HCT116 (cell line): ENCODE data around the gene TIMM9. TPM values are rescaled to one million over a fixed set of nuclear protein-coding genes. Genes with fewer than 3 reads are reported as not detected.

Experiments used
- ATAC-seq: fragments of 200-7000 bp; cut with Tn5 transposase; 2 replicates; pipeline ENCODE4 v1.9.1; 2020; ENCODE audit warnings: mild to moderate bottlenecking, moderate library complexity
- BruUV-seq: library from RNA; stranded (reverse); fragments of 400-500 nt; replicated peaks from 2 replicates; lab custom pipeline; 2021; lab: Mats Ljungman, UMichigan
- CTCF ChIA-PET: fragments of 300-600 bp; sonication (Branson Sonifier 250); formaldehyde crosslinking; loops from one replicate; lab custom pipeline; 2021; ENCODE audit warnings: antibody characterized with exemption; lab: Charles Lee
- POLR2A ChIA-PET: fragments of 300-600, 350-600 bp; sonication (Branson Sonifier 250); formaldehyde crosslinking; loops from one replicate; lab custom pipeline; 2021; ENCODE audit warnings: antibody characterized with exemption; lab: Charles Lee
- RAD21 ChIA-PET, 2 experiments: fragments of 300-600 bp; sonication (Branson Sonifier 250); formaldehyde crosslinking; loops; one replicate each; lab custom pipeline; 2023; ENCODE audit warnings: low total read pairs in 2 of 2; ENCODE audit not compliant: uncharacterized antibody in 2 of 2, unreplicated experiment in 2 of 2, low non-redundant PET in 1 of 2; lab: Charles Lee
- DNase-seq: peaks from one replicate; pipeline ENCODE4 v3.0.0-alpha.2; 2010; ENCODE audit warnings: low read depth, low spot score
- H2AFZ ChIP-seq: fragments of 200-600 bp; shearing (Covaris generic), sonication (generic); 2 replicates; pipeline ENCODE4 v1.6.1; 2017; ENCODE audit warnings: low read depth, mixed run types, mixed read lengths, antibody characterized with exemption, low read length; ENCODE audit not compliant: poor library complexity, severe bottlenecking
- H3K27ac ChIP-seq: 2 replicates; pipeline ENCODE4 v1.5.1; 2012; ENCODE audit warnings: low read depth, low read length
- H3K27me3 ChIP-seq: fragments of 200-600 bp; sonication (generic); 2 replicates; pipeline ENCODE4 v1.6.1; 2016; ENCODE audit warnings: mixed run types, low read length, mixed read lengths; ENCODE audit not compliant: insufficient read depth
- H3K36me3 ChIP-seq, 2 experiments: fragments of 200-500 bp in 1 of 2; fragments of 200-600 bp in 1 of 2; sonication (Bioruptor generic) in 1 of 2; sonication (generic) in 1 of 2; 2 replicates each; pipeline versions ENCODE4 v1.5.1 to v1.6.1; 2014 to 2016; ENCODE audit warnings: low read length in 2 of 2, inconsistent platforms in 1 of 2, mixed read lengths in 1 of 2, mixed run types in 1 of 2; ENCODE audit not compliant: insufficient read depth in 2 of 2, control insufficient read depth in 1 of 2
- H3K4me1 ChIP-seq, 2 experiments: fragments of 200-600 bp in 1 of 2; sonication (generic) in 1 of 2; 2 replicates each; pipeline versions ENCODE4 v1.5.1 to v1.6.1; 2012 to 2017; ENCODE audit warnings: low read length in 2 of 2, inconsistent platforms in 1 of 2, mild to moderate bottlenecking in 1 of 2, mixed read lengths in 1 of 2, mixed run types in 1 of 2, moderate library complexity in 1 of 2; ENCODE audit not compliant: insufficient read depth in 2 of 2, control insufficient read depth in 1 of 2
- H3K4me2 ChIP-seq: fragments of 200-600 bp; sonication (generic); 2 replicates; pipeline ENCODE4 v1.6.1; 2017; ENCODE audit warnings: mixed run types, low read length, mixed read lengths
- H3K4me3 ChIP-seq, 2 experiments: fragments of 200-600 bp in 1 of 2; sonication (generic) in 1 of 2; replicated peaks in 1 of 2; 2 replicates each; pipeline ENCODE4 v1.5.1; 2011 to 2016; ENCODE audit warnings: low read length in 2 of 2, control low read depth in 1 of 2, low read depth in 1 of 2, mild to moderate bottlenecking in 1 of 2, mixed read lengths in 1 of 2, mixed run types in 1 of 2
- H3K79me2 ChIP-seq: fragments of 200-600 bp; sonication (generic); 2 replicates; pipeline ENCODE4 v1.6.1; 2017; ENCODE audit warnings: mild to moderate bottlenecking, mixed run types, low read length, moderate library complexity, mixed read lengths; ENCODE audit not compliant: insufficient read depth
- H3K9ac ChIP-seq: fragments of 200-600 bp; sonication (generic); 2 replicates; pipeline ENCODE4 v1.6.1; 2016; ENCODE audit warnings: low read length, mixed read lengths
- H3K9me2 ChIP-seq: fragments of 200-600 bp; sonication (generic), shearing (Covaris generic); 2 replicates; pipeline ENCODE4 v1.6.1; 2017; ENCODE audit warnings: mixed run types, mild to moderate bottlenecking, moderate library complexity; ENCODE audit not compliant: insufficient read depth
- H3K9me3 ChIP-seq, 2 experiments: fragments of 200-500 bp in 1 of 2; fragments of 200-600 bp in 1 of 2; sonication (Bioruptor generic) in 1 of 2; sonication (generic) in 1 of 2; 2 replicates each; pipeline ENCODE4 v1.6.1; 2014 to 2017; ENCODE audit warnings: low read length in 2 of 2, mixed read lengths in 2 of 2, inconsistent platforms in 1 of 2, low read depth in 1 of 2, mild to moderate bottlenecking in 1 of 2, mixed run types in 1 of 2, moderate library complexity in 1 of 2; ENCODE audit not compliant: control insufficient read depth in 1 of 2, insufficient read depth in 1 of 2
- H4K20me1 ChIP-seq: fragments of 200-600 bp; sonication (generic), shearing (Covaris generic); 2 replicates; pipeline ENCODE4 v1.6.1; 2017; ENCODE audit warnings: mixed run types, mild to moderate bottlenecking, moderate library complexity; ENCODE audit not compliant: insufficient read depth
- CBX3 ChIP-seq: IDR thresholded peaks from 2 replicates; pipeline ENCODE4 v1.6.1; 2012; ENCODE audit warnings: low read depth
- CTCF ChIP-seq, 3 experiments: fragments of 200-600 bp in 1 of 3; sonication (generic) in 1 of 3; IDR thresholded peaks in 2 of 3; conservative IDR thresholded peaks in 1 of 3; 2 replicates each; pipeline ENCODE4 v1.5.1; 2012 to 2017; ENCODE audit warnings: low read depth in 2 of 3, low read length in 2 of 3, antibody characterized with exemption in 1 of 3, borderline replicate concordance in 1 of 3, control low read depth in 1 of 3, mild to moderate bottlenecking in 1 of 3, mixed read lengths in 1 of 3, mixed run types in 1 of 3, moderate library complexity in 1 of 3; ENCODE audit not compliant: insufficient read depth in 1 of 3
- FOSL1 ChIP-seq: IDR thresholded peaks from 2 replicates; pipeline ENCODE4 v1.6.1; 2012; ENCODE audit warnings: low read depth
- JUND ChIP-seq: IDR thresholded peaks from 2 replicates; pipeline ENCODE4 v1.6.1; 2012
- ZFX ChIP-seq: fragments of 450-650 bp; IDR thresholded peaks from 2 replicates; pipeline ENCODE4 v1.6.1; 2017
- ZNF274 ChIP-seq: fragments of 200-500 bp; sonication (Bioruptor generic); IDR thresholded peaks from 2 replicates; pipeline ENCODE4 v1.6.1; 2014; ENCODE audit warnings: mild to moderate bottlenecking, low read depth, low read length, inconsistent platforms
- intact Hi-C: fragments of 100-400 bp; cut with micrococcal nuclease; formaldehyde crosslinking; loops from 2 replicates; pipeline ENCODE4 v1.10.0; 2022
- total RNA-seq: library from RNA; stranded (reverse); gene quantifications from one replicate; pipeline ENCODE4 v1.2.1, GENCODE V29; 2021; ENCODE audit not compliant: unreplicated experiment

Gene TIMM9
- total RNA-seq, 1 experiment from 2014 or later: 40.7 TPM

- Histone ChIP-seq H3K27ac (no peak overlapping the region), H3K9ac (no peak overlapping the region), H3K4me2 (no peak overlapping the region), H4K20me1 (no peaks in the 10 kb centered on the region), H3K9me3 (no peaks in the 10 kb centered on the region), H3K9me2 (no peaks in the 10 kb centered on the region), H3K27me3 (no peaks in the 10 kb centered on the region), H3K36me3 (peaks cover 0 to 10% of the 10 kb centered on the region in 2 experiments; a peak in 2 of 4 replicates), H3K79me2 (no peaks in the 10 kb centered on the region), H2AFZ (no peak overlapping the region), H3K4me3 (no peak overlapping the region), H3K4me1 (no peaks in the 10 kb centered on the region)
- no peak for ATAC-seq
- no TSS peak for BruUV-seq
- no peak for TF ChIP-seq CBX3
- peak in 1 of 3 experiments; percentile 8; a peak in 1 of 6 replicates for TF ChIP-seq CTCF (IDR thresholded peaks at IDR 0.05 in 2 of 3, conservative IDR thresholded peaks at IDR 0.05 in 1 of 3; ENCODE audit: borderline replicate concordance in 1 of 3, insufficient read depth in 1 of 3, low read depth in 2 of 3, low read length in 2 of 3)
- TF ChIP-seq FOSL1: no peak
- no peak for TF ChIP-seq ZNF274
- no peak for TF ChIP-seq JUND
- POLR2A ChIA-PET: no interaction called here
- no peak for DNase-seq
- intact Hi-C loops: no loop called here
- RAD21 ChIA-PET: no interaction called here
- CTCF ChIA-PET: no interaction called here
Measured at GRCh38 chr14:58467575-58467974, 40.2 kb upstream of the TIMM9 start.

GRCh38 chr14:58466459-58466858 is 39.1 kb upstream of the TIMM9 start:
- Histone ChIP-seq H3K4me2 (no peak overlapping the region), H3K79me2 (no peaks in the 10 kb centered on the region), H3K36me3 (peaks cover 0 to 10% of the 10 kb centered on the region in 2 experiments; a peak in 2 of 4 replicates), H3K4me3 (no peak overlapping the region), H2AFZ (no peak overlapping the region), H3K27me3 (no peaks in the 10 kb centered on the region), H3K4me1 (no peaks in the 10 kb centered on the region), H3K9me2 (no peaks in the 10 kb centered on the region), H3K9ac (no peak overlapping the region), H4K20me1 (no peaks in the 10 kb centered on the region), H3K9me3 (no peaks in the 10 kb centered on the region), H3K27ac (no peak overlapping the region)
- ChIA-PET RAD21 (no interaction called here), POLR2A (no interaction called here), CTCF (no interaction called here)
- BruUV-seq: no TSS peak
- no peak for ATAC-seq
- intact Hi-C loops: no loop called here
- no peak for DNase-seq
- TF ChIP-seq ZFX: no peak
- TF ChIP-seq JUND: no peak
- no peak for TF ChIP-seq ZNF274
- TF ChIP-seq CTCF (IDR thresholded peaks at IDR 0.05 in 2 of 3, conservative IDR thresholded peaks at IDR 0.05 in 1 of 3; ENCODE audit: borderline replicate concordance in 1 of 3, insufficient read depth in 1 of 3, low read depth in 2 of 3, low read length in 2 of 3): no peak
